Osteocyte (in vitro differentiated cells): Measurements from ENCODE around the gene PITPNC1. TPM values are rescaled to one million over a fixed set of nuclear protein-coding genes. Genes with fewer than 3 reads are reported as not detected.

Experiments used
- DNase-seq: peaks from one replicate; pipeline ENCODE4 v3.0.0; 2021; ENCODE audit warnings: mixed read lengths; ENCODE audit not compliant: unreplicated experiment; ENCODE audit errors: extremely low spot score
- H3K27ac Mint-ChIP-seq: one replicate; pipeline ENCODE4 v1.8.0; 2021; ENCODE audit warnings: mild to moderate bottlenecking, mixed read lengths; ENCODE audit not compliant: unreplicated experiment
- H3K27me3 Mint-ChIP-seq: one replicate; pipeline ENCODE4 v1.8.0; 2021; ENCODE audit warnings: mixed read lengths; ENCODE audit not compliant: unreplicated experiment
- H3K36me3 Mint-ChIP-seq: one replicate; pipeline ENCODE4 v1.8.0; 2021; ENCODE audit warnings: mixed read lengths; ENCODE audit not compliant: unreplicated experiment
- H3K4me1 Mint-ChIP-seq: one replicate; pipeline ENCODE4 v1.8.0; 2021; ENCODE audit warnings: mixed read lengths; ENCODE audit not compliant: unreplicated experiment
- H3K4me3 Mint-ChIP-seq: one replicate; pipeline ENCODE4 v1.8.0; 2021; ENCODE audit warnings: mild to moderate bottlenecking, moderate library complexity, mixed read lengths; ENCODE audit not compliant: unreplicated experiment
- H3K9me3 Mint-ChIP-seq: one replicate; pipeline ENCODE4 v1.8.0; 2021; ENCODE audit warnings: mixed read lengths; ENCODE audit not compliant: unreplicated experiment
- CTCF ChIP-seq: fragments of 200-600 bp; sonication (generic); IDR thresholded peaks from 2 replicates; pipeline ENCODE4 v1.5.0; 2021; ENCODE audit warnings: antibody characterized with exemption, mild to moderate bottlenecking, moderate library complexity
- total RNA-seq: library from RNA; stranded (reverse); gene quantifications from 2 replicates; pipeline ENCODE4 v1.2.1, GENCODE V29; 2021

The PITPNC1 gene
- total RNA-seq, 1 donor from 2014 or later = 18.0 TPM

DNA sequence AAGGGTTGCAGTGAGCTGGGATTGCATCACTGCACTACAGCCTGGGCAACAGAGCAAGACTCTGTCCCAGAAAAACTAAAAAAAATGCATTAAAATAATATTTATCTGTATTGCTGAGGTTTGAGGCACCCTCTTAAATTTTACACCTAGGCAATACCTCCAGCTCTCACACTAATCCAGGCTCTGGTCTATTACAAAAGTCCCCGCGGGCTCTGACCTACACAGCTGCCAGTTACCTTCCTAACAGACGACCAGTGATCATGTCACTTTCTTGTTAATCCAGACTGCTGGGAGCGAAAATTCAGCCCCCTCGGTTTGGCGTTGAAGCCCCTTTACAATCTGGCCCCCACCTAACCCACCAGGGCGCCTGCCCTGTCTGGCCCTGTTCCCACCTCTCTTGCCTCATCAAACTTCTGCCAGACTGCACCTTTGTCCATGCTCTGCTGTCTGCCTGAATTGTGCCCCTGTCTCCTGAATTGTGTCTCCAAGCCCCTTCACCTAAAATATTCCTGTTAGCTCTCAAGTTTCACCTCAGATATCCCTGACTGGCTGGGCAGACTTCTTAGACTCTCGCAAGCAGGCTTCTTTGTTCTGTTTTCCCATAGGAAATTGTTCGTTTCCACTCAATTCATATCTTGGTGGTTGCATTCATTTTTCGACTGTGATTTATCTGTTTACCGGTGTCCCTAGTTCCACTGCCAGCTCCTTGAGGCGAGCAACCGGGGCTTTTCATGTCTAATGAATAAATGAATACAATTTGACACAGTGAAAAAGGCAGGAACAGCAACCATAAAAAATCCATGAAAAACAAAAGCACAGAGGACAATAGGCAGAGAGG, 65.9 kb downstream of the PITPNC1 start:
- H3K9me3 Mint-ChIP-seq = no peaks in the 10 kb centered on the region
- H3K36me3 Mint-ChIP-seq = no peaks in the 10 kb centered on the region
- H3K4me1 Mint-ChIP-seq = peaks cover 6% of the 10 kb centered on the region
- DNase-seq = no peak
- no peak overlapping the region for H3K27ac Mint-ChIP-seq
- no peak overlapping the region for H3K4me3 Mint-ChIP-seq
- no peak for TF ChIP-seq CTCF
- peaks cover 2% of the 10 kb centered on the region for H3K27me3 Mint-ChIP-seq

DNA sequence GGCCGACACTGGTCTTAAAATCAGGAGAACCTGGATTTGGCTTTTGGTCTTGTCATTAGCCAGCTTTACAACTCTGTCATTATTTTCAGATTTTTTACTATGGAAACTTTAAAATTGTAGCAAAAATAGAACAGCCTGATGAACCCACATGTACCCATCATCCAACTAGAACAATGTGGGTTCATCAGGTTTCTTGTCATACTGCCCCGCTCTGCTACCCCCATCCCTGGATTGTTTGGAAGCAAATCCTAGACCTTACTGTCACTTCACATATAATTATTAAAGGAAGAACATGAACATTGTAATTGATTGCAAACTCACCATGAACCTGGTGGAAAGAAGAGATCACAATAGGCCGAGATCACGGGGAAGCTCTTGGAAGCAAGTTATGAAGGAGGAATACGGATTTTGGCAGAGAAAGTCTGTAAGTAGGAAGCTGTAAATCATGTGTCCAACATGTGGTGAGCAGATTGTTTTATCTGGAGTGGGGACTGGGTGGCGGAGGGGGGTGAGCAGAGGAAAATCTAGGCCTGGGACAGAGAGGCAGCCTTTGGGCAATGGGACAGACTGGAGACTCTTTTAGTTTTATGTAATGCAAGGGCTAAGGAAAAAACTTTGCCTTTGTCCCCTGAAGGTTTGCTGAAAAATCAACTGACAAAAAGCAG, 67.0 kb downstream of the PITPNC1 start:
- Mint-ChIP-seq H3K27ac (no peak overlapping the region), H3K27me3 (peaks cover 2% of the 10 kb centered on the region), H3K4me1 (peaks cover 6% of the 10 kb centered on the region), H3K9me3 (no peaks in the 10 kb centered on the region), H3K4me3 (no peak overlapping the region), H3K36me3 (no peaks in the 10 kb centered on the region)
- no peak for DNase-seq
- TF ChIP-seq CTCF = no peak

- Mint-ChIP-seq H3K27ac (no peak overlapping the region), H3K36me3 (no peaks in the 10 kb centered on the region), H3K27me3 (peaks cover 2% of the 10 kb centered on the region), H3K4me3 (no peak overlapping the region), H3K4me1 (peaks cover 7% of the 10 kb centered on the region), H3K9me3 (no peaks in the 10 kb centered on the region)
- TF ChIP-seq CTCF = no peak
- DNase-seq = no peak
Observed at GRCh38 chr17:67448449-67448848, 71.4 kb downstream of the PITPNC1 start.

DNA sequence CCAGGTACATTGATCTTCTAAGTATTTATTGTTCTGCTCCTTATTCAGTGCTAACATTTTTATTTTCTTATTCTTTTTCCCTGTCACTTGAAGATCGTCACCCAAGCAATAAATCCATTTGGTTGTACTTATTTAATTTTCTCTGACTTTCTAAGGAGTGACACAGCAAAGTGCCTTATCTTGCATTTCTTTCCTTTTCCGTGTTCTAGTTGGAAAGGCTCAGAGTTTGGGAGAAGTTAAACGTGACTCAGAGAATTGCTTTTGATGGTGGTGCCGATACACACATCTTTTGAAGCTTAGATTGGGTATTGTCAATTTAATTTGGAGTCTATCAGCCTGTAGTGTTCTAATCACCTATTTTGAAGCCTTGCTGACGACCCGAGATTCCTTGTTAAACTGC, 72.0 kb downstream of the PITPNC1 start:
- no peak for TF ChIP-seq CTCF
- H3K9me3 Mint-ChIP-seq = no peaks in the 10 kb centered on the region
- peaks cover 2% of the 10 kb centered on the region for H3K27me3 Mint-ChIP-seq
- H3K4me3 Mint-ChIP-seq = no peak overlapping the region
- H3K27ac Mint-ChIP-seq = no peak overlapping the region
- H3K4me1 Mint-ChIP-seq = peaks cover 8% of the 10 kb centered on the region
- DNase-seq = no peak
- no peaks in the 10 kb centered on the region for H3K36me3 Mint-ChIP-seq
